ENCODE measurements around the gene ELMOD1.

Gene ELMOD1

GRCh38 chr11:107651672-107652071 lies 60.7 kb downstream of the ELMOD1 start:
- peak; percentile 23 to 41 for DNase-seq

- DNase-seq, result no peak
Measured at GRCh38 chr11:107653076-107653475, 62.1 kb downstream of the ELMOD1 start.

- DNase-seq, result no peak
Measured at GRCh38 chr11:107655602-107656001, 64.7 kb downstream of the ELMOD1 start.

GRCh38 chr11:107659310-107659709 lies 68.4 kb downstream of the ELMOD1 start:
- no peak for DNase-seq

GRCh38 chr11:107660066-107660465 lies 69.1 kb downstream of the ELMOD1 start:
- DNase-seq, result no peak

- DNase-seq, result no peak
Measured at GRCh38 chr11:107661656-107662055, 70.7 kb downstream of the ELMOD1 start.

GRCh38 chr11:107665018-107665417 lies 74.1 kb downstream of the ELMOD1 start:
- DNase-seq, result no peak

GRCh38 chr11:107666911-107667613 lies 76.1 kb downstream of the ELMOD1 start:
- no peak for DNase-seq

GRCh38 chr11:107669191-107669740 lies 78.3 kb downstream of the ELMOD1 start:
- no peak for DNase-seq

- no peak for DNase-seq
Measured at GRCh38 chr11:107669893-107670601, 79.1 kb downstream of the ELMOD1 start.

- DNase-seq, result no peak
Measured at GRCh38 chr11:107675902-107676301, 85.0 kb downstream of the ELMOD1 start.

GRCh38 chr11:107676336-107677057 lies 85.5 kb downstream of the ELMOD1 start:
- no peak for DNase-seq

GRCh38 chr11:107677924-107678631 lies 87.1 kb downstream of the ELMOD1 start:
- no peak for DNase-seq

- DNase-seq, result no peak
Measured at GRCh38 chr11:107678632-107678971, 87.7 kb downstream of the ELMOD1 start.

- DNase-seq, result no peak
Measured at GRCh38 chr11:107679255-107680024, 88.5 kb downstream of the ELMOD1 start.

- no peak for DNase-seq
Measured at GRCh38 chr11:107682171-107682570, 91.2 kb downstream of the ELMOD1 start.

- no peak for DNase-seq
Measured at GRCh38 chr11:107682572-107682971, 91.6 kb downstream of the ELMOD1 start.

- no peak for DNase-seq
Measured at GRCh38 chr11:107683061-107683460, 92.1 kb downstream of the ELMOD1 start.

GRCh38 chr11:107683807-107684206 lies 92.9 kb downstream of the ELMOD1 start:
- peak in 1 of 2 experiments; percentile 5 for DNase-seq

GRCh38 chr11:107688322-107688918 lies 97.5 kb downstream of the ELMOD1 start:
- DNase-seq, result no peak

GRCh38 chr11:107689317-107690202 lies 98.6 kb downstream of the ELMOD1 start:
- DNase-seq, result peak; percentile 74 to 76
